T47D (cell line): Measurements from ENCODE around the gene PPM1F.
A peak's percentile ranks its signal among the peaks of the same experiment; 100 is the strongest.

Experiments used
- DNase-seq, 2 experiments: peaks; one replicate each; pipeline versions ENCODE4 v3.0.0 to v3.0.0-alpha.2; 2011 to 2012; ENCODE audit warnings: low read depth in 1 of 2, low spot score in 1 of 2
- JUND ChIP-seq: IDR thresholded peaks from 2 replicates; pipeline ENCODE4 v1.6.1; 2012; ENCODE audit warnings: low read depth
- in situ Hi-C: cut with HindIII; loops from 2 replicates; pipeline ENCODE4 v1.10.0; 2016; ENCODE audit warnings: low sequenced_read_pairs, low pct_unique_long_range_greater_than_20kb

PPM1F gene, protein sequence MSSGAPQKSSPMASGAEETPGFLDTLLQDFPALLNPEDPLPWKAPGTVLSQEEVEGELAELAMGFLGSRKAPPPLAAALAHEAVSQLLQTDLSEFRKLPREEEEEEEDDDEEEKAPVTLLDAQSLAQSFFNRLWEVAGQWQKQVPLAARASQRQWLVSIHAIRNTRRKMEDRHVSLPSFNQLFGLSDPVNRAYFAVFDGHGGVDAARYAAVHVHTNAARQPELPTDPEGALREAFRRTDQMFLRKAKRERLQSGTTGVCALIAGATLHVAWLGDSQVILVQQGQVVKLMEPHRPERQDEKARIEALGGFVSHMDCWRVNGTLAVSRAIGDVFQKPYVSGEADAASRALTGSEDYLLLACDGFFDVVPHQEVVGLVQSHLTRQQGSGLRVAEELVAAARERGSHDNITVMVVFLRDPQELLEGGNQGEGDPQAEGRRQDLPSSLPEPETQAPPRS

DNA sequence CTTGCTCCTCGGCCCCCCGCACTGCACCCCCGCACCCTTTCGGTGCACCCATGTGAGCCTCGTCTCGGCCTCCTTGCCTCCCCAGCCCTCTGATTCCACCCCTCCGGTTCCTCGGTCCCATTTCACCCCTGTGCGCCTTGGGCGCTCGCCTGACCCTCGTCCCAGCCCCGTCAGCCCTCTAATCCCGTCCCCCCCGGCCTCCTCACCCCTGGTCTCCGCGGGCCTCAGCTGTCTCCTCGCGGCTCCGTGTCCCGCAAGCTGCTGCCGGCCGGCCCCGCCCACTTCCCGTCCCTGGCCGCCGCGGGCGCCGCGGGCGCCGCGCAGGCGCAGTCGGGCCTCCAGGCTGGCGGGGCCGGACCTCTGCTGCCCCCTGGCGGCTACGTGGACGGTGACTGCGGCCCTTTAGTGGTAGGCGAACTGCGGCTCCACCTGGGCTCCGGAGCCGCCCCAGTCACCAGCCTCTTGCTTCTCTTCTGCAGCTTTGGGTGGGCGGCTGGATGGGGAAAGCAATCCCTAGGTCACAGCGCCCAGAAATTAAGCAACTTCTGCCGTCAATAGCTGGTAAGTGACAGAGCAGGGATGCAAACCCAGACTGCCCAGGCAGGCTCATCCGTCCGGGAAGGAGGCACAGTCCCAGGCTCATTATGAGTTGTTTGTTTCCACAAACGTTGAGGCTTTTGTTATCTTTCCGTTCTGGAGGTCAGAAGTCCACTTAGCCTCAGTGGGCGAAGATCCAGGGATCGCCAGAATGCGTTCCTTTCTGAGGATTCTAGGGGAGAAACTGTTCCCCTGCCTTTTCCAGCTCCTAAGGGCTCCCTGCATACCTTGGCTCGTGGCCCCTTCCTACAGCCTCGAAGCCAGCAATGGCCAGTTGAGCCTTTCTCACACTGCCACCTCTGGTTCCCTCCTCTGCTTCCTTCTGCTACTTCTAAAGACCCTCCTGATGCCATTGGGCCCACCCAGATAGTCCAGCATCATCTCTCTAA lies at the start of gene PPM1F:
Gene PPM1F (minus strand): TSS at position 263 of the 986 bp plus-strand sequence. CDS start 6,800 bp downstream, outside the sequence.
- peak; percentile 64 to 75 for DNase-seq
- in situ Hi-C loops, result no loop called here
- TF ChIP-seq JUND, result no peak

DNA sequence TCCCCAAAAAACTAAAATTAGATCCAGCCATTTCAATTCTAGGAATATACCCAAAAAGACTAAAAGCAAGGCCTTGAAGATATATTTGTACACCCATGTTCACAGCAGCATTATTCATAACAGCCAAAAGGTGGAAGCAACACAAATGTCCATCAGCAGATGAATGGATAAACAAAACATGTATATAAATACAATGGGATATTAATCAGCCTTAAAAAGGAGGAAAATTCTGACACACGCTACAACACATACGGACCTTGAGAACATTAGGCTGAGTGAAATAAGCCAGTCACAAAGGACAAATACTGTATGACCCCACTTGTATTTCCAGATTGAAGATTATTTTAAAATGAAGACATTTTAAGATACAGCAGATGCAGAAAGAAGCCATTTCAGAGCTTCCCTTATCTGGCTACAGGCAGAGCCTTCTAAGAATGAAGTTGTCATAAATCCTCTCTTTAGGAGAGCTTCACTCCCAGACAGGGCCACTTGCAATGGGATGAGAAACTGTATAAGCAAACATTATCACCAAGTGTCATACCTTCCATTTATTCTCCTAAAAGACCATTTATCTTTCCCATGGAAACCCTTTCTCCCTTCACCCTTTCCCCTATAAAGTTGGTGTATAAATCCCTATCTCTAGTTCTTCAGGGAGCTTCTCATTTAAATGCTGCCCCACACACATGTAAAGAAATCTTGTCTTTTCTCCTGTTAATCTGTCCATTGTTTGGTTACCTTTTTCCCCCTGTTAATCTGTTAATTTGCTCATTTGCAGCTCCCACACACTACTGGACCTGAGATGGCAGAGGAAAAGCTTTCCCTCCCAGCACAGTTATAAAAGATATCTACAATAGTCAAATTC lies 49.2 kb upstream of the PPM1F start:
- in situ Hi-C loops, result no loop called here
- DNase-seq, result no peak
- no peak for TF ChIP-seq JUND

DNA sequence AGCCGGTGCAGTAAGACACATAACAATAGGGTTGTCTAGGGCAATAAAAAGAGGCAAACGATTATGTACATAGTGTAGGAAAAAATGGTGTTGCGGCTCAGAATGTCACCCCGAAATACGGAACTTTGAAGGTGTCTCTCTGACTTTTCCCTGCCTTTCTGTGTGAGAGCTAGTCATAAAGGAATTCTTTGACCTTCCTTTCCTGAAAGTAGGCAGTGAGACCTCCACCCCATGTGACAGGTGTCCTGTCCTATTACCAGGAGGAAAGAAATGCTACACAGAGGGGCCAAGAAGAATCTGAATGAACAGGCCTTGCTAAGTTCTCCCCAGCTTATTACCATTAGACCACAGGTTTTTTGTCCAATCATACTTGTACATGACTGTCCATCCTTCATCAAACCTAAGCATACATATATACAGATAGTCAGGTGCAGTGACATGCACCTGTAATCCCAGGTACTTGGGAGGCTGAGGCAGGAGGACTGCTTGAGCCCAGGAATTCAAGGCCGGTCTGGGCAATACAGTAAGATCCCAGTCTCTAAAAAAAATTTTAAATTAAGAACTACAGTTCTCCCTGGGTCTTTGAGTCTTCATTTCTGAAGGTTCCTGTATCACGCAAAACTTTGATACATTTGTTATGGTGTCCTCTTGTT lies 46.1 kb upstream of the PPM1F start:
- in situ Hi-C loops, result no loop called here
- no peak for TF ChIP-seq JUND
- DNase-seq, result no peak

DNA sequence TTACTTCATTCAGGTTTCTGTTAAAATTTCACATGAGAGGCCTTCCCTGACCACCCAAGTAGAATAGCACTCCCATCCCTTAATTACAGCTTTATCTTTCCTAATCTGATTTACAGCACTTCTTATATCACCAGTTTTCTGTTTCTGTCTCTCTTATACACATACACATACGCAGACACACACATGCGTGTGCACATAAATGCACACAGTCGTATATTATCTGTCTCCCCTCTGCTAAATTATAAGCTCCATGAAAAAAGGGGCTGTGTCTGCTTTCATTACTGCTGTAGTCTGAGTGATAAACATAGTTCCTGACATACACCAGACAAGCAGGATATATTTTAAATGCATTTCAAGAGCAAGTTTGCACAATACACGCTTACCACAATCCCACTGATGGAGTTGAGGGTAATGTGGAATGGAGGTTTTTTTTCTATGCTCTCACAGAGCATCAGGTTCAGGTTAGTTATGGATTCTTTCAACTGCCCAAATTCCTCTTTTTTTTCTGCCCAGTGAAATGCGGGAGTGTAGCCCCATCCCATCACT lies 43.6 kb upstream of the PPM1F start:
- in situ Hi-C loops, result no loop called here
- no peak for TF ChIP-seq JUND
- no peak for DNase-seq

DNA sequence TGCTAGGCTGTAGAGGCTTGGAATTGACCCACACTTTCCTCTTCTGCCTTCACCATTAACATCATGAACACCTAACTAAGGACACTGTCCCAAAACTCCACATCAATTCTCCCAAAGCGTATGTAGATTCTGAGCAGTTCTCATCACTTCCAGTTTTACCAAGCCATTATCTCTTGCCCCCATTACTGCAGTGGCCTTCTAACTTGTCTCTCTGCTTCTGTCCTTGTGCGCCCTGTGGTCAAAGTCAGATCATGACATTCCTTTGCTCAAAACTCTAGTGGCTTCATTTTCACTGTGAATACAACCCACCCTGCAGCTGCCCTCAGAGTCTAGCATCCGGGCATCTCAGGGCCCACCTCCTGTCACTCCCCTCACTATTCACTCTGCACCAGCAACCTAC lies 43.0 kb upstream of the PPM1F start:
- no peak for DNase-seq
- in situ Hi-C loops, result no loop called here
- no peak for TF ChIP-seq JUND

DNA sequence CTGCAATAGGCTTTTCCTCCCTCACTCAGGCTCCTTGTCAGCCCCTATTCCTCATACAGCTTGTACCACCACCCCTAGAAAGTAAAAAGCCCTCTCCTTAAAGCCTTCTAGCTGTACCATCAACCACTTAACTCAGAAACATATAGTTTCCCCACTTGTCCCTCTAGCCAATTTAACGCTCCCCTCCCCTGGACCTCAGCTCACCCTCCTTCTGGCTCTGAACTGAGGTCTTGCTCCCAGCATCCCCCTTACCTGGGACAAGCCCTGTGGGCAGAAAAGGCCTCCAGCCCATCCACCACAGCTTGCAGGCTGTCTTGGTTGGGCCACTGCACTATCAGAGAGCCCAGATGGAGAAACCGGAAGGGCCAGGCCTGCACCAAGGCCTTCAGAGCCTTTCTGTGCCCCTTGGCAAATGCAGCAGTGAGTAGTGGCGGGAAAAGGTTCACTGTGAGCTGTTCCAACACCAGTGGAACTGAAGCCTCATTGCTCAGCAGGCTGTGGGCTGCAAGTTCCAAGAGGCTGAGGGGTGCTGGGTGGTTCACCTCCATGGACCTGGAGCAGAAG lies 42.3 kb upstream of the PPM1F start:
- DNase-seq, result no peak
- in situ Hi-C loops, result no loop called here
- TF ChIP-seq JUND, result no peak

DNA sequence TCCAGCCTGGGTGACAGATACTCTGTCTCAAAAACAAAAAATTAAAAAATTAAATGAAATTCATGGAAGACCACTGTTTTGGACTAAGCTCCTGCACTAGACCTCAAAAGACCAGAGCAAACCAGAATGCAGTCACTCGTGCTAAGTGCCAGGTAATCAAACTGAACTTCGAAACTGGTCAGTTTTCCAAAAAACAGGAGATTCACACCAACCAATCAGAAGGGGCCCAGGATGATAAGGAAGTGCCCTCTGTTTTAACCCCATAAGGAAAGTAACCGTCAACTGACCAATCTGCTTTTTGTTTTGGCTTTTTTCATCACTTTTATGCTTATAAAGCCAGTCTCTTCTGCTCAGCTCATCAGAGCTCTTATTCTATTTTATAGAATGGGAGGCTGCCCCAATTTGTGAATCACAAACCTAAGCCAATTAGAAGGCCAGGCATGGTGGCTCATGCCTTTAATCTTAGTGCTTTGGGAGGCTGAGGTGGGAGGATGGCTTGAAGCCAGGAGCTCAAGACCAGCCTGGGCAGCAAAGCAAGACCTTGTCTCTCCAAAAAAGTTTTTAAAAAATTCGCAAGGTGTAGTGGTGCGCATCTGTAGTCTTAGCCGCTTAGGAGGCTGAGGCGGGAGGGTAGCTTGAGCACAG lies 40.1 kb upstream of the PPM1F start:
- DNase-seq, result no peak
- in situ Hi-C loops, result no loop called here
- TF ChIP-seq JUND, result no peak

DNA sequence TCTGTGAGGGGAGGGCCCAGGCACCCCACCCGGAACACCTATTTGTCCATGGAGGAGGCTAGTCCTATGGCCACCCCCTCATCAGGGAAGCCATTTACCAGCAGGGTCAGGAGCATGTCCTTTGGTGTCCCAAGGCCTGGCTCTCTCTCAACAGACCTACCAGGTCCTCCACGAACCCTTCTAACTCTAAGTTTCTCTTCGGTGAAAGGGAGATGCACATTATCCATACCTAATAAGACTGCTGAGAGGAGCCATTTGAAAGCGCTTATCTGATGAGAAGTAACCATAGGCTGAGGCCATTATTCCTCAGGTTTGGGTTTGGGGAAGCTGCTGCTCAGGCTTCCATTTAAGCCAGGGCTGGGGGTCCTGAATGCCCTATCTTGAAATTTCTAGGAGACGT lies 39.1 kb upstream of the PPM1F start:
- TF ChIP-seq JUND, result no peak
- in situ Hi-C loops, result no loop called here
- DNase-seq, result no peak

DNA sequence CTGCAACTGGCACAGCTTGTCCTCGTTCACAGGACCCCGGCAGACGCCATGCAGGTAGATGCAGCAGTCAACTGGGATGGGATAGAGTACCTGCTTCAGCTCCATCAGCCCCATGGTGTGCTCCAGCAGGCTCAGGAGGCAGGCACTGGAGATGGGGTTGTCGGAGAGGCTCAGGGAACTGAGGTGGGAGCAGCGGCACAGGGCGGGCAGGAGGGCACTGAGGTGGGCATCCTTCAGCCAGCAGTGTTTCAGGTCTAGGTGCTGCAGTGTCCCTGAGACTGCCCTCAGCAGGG lies 38.6 kb upstream of the PPM1F start:
- in situ Hi-C loops, result no loop called here
- no peak for DNase-seq
- TF ChIP-seq JUND, result no peak

DNA sequence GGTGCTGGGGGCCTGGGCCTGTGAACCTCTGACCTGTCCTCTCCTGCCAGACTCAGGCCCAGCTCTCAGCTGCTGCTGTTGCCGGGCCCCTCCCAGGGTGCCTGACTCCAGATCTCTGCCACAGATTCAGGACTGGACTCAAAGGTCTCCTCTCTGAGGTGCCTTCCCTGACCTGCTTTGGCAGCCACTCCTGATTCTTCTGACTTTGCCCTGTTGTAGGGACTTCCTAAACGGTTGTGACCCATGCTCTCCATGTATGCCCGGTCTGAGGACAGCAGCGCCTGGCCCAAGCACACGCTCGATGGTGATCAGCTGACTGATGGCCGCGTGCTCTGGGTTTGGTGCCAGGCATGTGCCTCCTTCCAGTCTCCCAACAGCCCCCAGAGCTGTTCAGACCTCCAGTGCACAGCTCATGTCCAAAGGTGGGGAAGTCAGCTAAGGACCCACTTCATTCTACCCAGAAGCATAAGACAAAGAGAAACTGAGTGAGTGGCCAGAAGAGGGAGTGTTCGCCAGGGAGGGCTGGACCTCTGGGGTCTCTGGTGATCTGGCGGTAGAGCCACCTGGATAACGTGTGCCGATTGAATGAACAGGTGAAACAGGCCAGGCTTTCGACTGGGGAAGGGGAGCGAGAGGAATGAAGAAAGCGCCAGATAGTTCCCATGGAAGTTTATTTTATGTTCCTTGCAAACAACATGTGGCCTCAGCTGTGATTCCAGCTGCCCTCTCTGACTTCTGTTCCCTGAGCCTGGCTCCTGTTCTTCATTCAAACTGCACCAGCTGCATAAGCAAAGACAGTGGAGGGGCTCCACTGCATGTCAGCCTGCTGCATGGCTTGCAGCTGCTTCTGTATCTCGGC lies 38.0 kb upstream of the PPM1F start:
- in situ Hi-C loops, result no loop called here
- no peak for DNase-seq
- TF ChIP-seq JUND, result no peak
